ENCODE data around the gene ZIC4. TPM values are rescaled to one million over a fixed set of nuclear protein-coding genes. Genes with fewer than 3 reads are reported as not detected.

Gene ZIC4
- total RNA-seq, 1 donor from 2014 or later = 1.2 TPM

GRCh38 chr3:147351301-147351700 lies 55.0 kb downstream of the ZIC4 start:
- no peak for DNase-seq

DNA sequence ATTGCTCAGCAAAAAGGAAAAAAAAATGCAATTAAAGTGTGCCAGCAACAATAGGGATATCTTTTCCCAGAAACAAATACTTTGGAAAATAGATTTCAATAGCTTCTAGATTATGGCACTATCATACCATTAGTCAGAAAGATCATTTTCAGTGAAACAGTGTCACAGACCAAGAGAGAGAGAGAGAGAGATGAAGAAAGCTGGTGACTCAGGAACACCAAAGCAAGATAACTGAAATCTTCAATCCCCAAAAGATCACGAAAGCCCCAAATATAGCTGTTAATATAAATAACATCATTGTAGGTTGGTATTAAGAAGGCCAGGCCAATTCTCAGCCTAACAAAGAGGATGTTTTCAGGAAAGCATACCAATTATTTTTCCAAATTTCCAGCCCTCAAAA lies 57.4 kb downstream of the ZIC4 start:
- no peak for DNase-seq

DNA sequence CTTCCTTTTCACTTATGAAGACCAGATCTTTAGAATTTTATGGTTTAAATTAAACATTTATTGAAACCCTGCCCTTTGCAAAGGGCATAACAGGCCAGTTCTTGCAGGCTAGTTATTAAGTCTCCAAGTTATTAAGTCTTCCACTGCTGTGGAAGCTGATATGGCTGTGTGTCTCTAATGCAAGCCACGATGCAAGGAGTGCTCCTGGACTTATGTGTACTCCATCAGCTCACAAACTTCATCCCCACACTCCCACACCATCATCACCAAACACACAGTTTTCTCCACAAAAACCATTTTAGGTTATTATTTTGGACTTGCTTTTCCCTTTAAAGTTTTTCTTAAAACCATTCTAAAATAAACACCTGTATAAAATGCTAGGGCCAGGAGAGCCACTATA lies 62.4 kb downstream of the ZIC4 start:
- no peak for DNase-seq

DNA sequence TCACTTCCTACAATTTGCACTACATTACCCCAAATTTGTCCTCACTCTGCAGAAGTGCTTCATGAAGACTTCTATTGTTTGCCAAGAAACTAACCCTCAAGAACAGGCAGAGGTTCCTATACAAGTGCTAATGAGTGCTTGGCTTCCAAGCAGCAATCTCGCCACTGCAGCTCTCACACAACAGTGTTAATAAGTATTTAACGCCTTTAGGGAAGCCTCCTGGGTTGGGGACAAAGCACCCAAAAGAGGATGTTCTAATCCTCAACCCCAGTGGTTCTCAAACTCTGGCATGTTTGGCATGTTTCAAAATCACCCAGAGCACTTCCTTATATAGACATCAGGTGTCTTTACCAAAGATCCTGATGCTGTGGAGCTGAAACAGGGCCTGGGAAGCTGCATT lies 64.6 kb downstream of the ZIC4 start:
- DNase-seq = no peak

- no peak for DNase-seq
Observed at GRCh38 chr3:147336543-147337278, 69.6 kb downstream of the ZIC4 start.

Other genes with a start within 250 kb of the ZIC4 start
- gene ZIC1, start 2.8 kb upstream of the ZIC4 start, total RNA-seq = 15.6 TPM

Data from occipital lobe (tissue), 2 donors.